ENCODE results near the gene C1orf87.

Gene C1orf87

GRCh38 chr1:60073605-60074278 is at the start of gene C1orf87:
Gene C1orf87, minus strand, starts transcription at chr1:60073770. Its CDS starts 1,127 bp downstream, at chr1:60072643.
- no peak within 1 kb of the TSS for H3K4me3 ChIP-seq

GRCh38 chr1:60118085-60118484 is 44.5 kb upstream of the C1orf87 start:
- H3K4me3 ChIP-seq = no peak overlapping the region
- TF ChIP-seq CTCF (IDR thresholded peaks at IDR 0.05) = no peak
- DNase-seq (ENCODE audit: low spot score) = no peak
- no peak overlapping the region for H3K27ac ChIP-seq

More at GRCh38 chr1:60073605-60074278, at the start of gene C1orf87:
- no peak within 1 kb of the TSS for H3K27ac ChIP-seq
- TF ChIP-seq CTCF (IDR thresholded peaks at IDR 0.05) = no peak
- no peak for DNase-seq (ENCODE audit: low spot score)

GRCh38 chr1:60114745-60115318 is 41.3 kb upstream of the C1orf87 start:
- DNase-seq (ENCODE audit: low spot score) = no peak
- no peak overlapping the region for H3K27ac ChIP-seq
- TF ChIP-seq CTCF (IDR thresholded peaks at IDR 0.05) = no peak
- H3K4me3 ChIP-seq = no peak overlapping the region

GRCh38 chr1:60113596-60113995 is 40.0 kb upstream of the C1orf87 start:
- Histone ChIP-seq H3K4me3 (no peak overlapping the region), H3K27ac (no peak overlapping the region)
- DNase-seq (ENCODE audit: low spot score) = no peak
- no peak for TF ChIP-seq CTCF (IDR thresholded peaks at IDR 0.05)

- no peak for DNase-seq (ENCODE audit: low spot score)
- no peak for TF ChIP-seq CTCF (IDR thresholded peaks at IDR 0.05)
- H3K4me3 ChIP-seq = no peak overlapping the region
- H3K27ac ChIP-seq = no peak overlapping the region
These were observed 39.5 kb upstream of the C1orf87 start for GRCh38 chr1:60113028-60113427.

- Histone ChIP-seq H3K4me3 (no peak overlapping the region), H3K27ac (no peak overlapping the region)
- no peak for DNase-seq (ENCODE audit: low spot score)
- TF ChIP-seq CTCF (IDR thresholded peaks at IDR 0.05) = no peak
These were observed 38.1 kb upstream of the C1orf87 start for GRCh38 chr1:60111716-60112115.

GRCh38 chr1:60111118-60111517 is 37.5 kb upstream of the C1orf87 start:
- TF ChIP-seq CTCF (IDR thresholded peaks at IDR 0.05) = no peak
- no peak for DNase-seq (ENCODE audit: low spot score)
- Histone ChIP-seq H3K4me3 (no peak overlapping the region), H3K27ac (no peak overlapping the region)

All from coronary artery (tissue), 2 donors.